Fibroblast of skin of abdomen (primary cell): Measurements from ENCODE around the gene ANAPC16.
"Not testable (repeated sequence)": the region's sequence is repeated elsewhere in the genome, so short reads cannot be mapped to it uniquely, and the experiment has no call there.

Source experiments
- DNase-seq: peaks from one replicate; pipeline ENCODE4 v3.0.0-alpha.2; 2013

The ANAPC16 gene

GRCh38 chr10:72244573-72245038 is 28.8 kb downstream of the ANAPC16 start:
- DNase-seq = no peak

DNA sequence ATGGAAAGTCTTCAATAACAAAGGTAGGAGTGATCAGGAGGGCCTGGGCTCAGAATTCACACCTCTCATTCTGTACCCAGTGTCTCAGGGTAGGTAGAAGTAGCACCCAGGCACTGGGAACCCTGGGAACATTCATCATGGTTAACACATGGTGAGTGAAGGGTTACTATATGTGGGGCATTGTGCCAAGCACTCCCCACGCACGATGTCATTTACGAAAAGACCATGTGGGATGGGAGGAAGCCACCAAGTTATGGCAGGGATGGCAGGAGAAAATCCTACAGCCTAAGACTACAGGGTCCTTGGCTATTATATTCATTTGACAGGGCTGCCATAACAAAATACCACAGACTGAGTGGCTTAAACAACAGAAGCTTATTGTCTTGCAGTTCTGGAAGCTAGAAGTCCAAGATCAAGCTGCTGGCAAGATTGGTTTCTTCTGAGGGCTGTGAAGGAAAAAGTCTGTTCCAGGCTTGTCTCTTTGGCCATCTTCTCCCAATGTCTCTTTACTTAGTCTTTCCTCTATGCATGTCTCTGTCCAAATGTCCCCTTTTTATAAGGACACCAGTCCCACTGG is 30.2 kb downstream of the ANAPC16 start:
- no peak for DNase-seq

DNA sequence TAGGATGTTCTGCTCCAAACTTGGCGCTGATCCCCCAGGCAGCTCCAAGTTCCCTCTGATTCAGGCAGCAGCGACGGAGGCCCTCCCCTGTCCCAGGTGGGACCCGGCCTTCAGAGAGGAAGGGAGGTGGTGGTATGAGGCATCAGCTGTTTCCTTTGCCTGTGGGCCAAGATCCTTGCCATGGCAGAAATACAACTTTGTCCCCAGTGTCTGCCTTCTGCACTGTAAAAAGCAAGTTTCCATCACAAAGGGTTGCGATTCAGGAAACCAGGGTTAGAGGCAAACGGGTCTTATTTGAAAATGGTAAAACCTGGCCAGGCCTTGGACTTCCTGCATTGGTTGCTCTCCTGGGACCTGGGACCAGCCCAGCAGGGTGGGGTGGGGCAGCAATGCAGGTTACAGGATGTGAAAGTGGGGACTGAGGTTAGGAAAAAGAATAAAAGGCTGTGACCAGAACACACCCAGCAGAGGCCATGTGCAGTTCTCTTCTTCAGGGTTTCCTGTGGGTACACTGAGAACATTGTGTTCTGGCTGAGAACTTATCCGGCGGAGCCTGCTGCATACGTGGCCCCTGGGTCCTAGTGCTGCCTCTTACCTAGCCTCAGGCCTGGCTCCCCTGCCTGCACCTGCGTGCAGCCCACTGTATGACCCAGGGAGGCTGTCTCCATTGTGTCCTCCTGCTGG is 32.8 kb downstream of the ANAPC16 start:
- DNase-seq = peak; percentile 31

GRCh38 chr10:72249176-72249862 is 33.5 kb downstream of the ANAPC16 start:
- DNase-seq = not testable (repeated sequence)

- DNase-seq = peak; percentile 68
Measured at GRCh38 chr10:72250666-72251065, 34.9 kb downstream of the ANAPC16 start.

- no peak for DNase-seq
Measured at GRCh38 chr10:72251635-72252034, 35.8 kb downstream of the ANAPC16 start.

DNA sequence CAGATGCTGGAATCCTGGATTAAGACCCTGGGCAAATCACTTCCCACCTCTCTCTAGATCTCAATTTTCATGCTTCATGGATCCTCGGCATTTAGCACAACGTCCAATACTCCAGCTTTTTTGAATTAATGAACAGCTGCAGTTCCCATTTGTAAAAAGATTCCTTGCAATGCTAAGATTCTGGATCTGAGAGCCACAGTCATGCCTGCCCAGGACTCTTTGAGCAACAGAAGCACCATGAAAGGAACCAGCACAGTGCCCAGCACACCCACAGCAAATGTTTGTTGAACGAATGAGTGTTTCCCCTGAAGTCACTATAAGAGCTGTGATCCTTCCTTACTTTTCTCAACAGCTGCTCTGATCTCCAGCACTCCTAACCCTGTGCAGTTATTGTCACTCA is 37.2 kb downstream of the ANAPC16 start:
- no peak for DNase-seq

DNA sequence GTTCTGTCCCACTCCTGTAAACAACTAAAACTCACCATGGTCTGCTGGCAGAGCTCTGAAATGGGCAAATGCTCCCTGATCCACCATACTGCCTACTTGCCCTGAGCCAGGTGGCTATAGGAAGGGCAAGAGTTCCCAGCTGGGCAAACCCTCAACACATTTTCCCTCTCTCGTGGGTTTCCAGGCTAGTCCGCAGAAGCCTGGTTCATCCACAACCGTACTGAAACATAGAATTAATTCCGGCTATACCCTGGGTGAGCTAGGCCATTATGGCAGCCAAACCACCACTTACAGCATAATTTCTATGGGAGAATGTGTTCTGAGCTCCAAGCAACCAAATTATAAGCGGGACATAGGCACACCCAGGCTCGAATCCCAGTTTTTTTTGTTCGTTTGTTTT is 37.8 kb downstream of the ANAPC16 start:
- DNase-seq = no peak

- DNase-seq = peak; percentile 69
Measured at GRCh38 chr10:72254813-72255568, 39.2 kb downstream of the ANAPC16 start.

DNA sequence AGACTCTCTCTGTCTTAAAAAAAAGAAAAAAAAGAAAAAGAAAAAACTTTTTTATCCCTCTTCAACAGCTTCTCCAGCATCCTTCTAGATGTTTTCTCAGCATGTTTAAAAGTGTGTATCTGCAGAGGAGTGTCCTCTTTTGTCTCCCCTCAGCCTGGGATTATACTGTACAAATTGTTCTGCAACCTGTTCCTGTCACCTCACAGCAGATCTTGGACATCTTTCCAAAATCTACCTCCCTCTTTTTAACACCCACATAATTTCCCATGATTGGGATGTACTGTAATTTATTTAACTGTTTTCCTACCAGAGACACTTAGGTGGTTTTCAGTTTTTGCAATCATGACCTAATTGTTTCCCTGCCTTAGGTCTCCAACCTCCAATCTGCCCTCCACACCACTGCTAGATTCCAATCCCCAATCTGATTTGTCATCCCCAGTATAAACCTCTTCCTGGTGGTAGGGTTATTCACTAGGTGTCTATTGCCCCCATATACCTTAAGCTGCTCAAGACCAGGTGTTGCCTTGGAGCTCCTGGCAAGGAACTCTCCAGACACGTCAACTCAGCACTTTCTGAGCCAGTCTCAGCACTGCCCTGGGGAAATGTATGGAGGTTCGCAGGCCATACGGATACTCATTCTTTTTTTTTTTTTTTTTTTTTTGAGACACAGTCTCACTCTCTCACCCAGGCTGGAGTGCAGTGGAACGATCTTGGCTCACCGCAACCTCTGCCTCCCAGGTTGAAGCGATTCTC is 40.3 kb downstream of the ANAPC16 start:
- DNase-seq = no peak

DNA sequence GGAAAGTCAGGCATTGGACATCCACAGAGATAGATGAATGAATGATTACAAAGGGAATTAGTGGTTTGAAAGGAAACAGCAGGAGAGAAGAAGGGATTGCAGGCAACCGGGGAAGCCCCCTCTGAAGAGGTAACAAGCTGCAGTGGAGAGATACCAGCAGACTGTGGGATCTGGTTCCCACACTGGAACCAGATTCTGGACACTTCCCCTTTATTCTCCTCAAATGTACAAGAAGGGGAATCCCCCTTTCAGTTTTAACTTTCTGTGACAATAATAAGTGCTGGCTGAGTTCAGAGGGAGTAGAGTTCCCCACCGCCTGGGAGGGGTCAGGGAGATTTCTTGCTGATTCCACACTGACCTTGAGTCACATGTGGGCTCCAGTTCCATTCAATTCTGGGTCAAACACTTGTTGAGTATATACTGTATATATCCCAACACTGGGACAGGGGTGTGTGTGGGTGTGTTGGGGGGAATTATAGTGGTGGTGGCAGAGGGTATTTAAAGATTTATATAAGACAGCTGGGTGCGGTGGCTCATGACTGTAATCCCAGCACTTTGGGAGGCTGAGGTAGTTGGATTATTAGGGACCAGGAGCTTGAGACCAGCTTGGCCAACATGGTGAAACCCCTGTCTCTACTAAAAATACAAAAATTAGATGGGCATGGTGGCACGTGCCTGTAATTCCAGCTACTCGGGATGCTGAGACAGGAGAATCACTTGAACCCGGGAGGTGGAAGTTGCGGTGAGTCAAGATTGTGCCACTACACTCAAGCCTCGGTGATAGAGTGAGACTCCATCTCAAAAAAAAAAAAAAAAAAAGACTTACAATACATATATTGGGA is 41.5 kb downstream of the ANAPC16 start:
- no peak for DNase-seq

GRCh38 chr10:72258617-72259016 is 42.8 kb downstream of the ANAPC16 start:
- no peak for DNase-seq

GRCh38 chr10:72259491-72260238 is 43.9 kb downstream of the ANAPC16 start:
- DNase-seq = peak; percentile 91

DNA sequence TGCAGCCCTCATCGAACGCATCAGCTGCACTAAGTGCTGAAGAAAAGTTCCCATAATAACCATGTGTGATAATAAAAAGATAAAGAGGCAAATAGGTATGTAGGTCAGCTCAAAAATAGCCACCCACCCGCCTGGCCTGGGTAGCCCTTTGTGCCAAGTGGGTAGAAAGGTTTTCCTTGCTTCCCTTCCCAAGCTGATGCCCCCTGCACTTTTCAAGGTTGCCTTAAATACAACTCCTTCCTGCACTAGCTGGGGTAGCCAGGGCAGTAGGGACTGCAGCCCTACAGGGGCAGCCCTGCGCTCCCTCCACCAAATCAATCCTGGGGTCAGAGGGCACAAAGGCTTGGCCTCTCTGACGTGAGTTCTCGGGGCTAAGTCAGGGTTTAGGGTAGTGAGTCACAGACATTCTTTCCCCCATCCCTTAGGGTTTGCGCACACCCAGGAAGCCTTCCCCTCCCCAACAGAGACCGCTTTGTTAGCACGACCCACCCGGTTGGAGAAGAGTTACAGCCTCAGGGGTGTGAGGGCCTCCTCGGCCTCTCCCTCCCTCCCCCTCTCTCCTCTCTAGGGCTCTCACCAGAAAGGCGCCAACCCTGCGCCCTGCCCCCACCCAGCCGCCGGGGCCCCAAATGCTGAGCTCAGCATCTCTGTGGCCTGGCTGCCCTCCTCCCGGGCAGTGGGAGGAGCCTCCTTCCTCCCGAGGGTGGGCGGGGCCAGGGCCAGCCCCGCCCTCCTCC is 44.6 kb downstream of the ANAPC16 start:
- peak; percentile 95 for DNase-seq

GRCh38 chr10:72260976-72261783 is 45.4 kb downstream of the ANAPC16 start:
- DNase-seq = no peak

DNA sequence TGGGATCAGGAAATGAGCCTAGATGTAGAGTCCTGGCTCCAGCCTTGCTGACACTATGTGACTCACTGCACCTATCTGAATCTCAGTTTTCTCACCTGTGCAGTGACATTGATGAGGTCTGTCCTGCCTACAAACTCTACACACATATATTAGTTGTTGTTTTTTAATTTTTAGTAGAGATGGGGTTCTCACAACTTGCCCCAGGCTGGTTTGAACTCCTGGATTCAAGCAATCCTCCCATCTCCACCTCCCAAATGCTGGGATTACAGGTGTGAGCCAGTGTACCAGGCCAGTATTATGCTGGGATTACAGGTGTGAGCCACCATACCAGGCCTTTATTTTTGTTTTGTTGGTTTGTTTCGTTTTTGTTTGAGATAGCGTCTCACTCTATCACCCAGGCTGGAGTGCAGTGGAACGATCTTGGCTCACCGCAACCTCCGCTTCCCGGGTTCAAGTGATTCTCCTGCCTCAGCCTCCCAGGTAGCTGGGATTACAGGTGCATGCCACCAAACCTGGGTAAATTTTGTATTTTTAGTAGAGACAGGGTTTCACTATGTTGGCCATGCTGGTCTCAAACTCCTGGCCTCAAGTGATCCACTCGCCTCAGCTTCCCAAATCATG is 46.1 kb downstream of the ANAPC16 start:
- no peak for DNase-seq

DNA sequence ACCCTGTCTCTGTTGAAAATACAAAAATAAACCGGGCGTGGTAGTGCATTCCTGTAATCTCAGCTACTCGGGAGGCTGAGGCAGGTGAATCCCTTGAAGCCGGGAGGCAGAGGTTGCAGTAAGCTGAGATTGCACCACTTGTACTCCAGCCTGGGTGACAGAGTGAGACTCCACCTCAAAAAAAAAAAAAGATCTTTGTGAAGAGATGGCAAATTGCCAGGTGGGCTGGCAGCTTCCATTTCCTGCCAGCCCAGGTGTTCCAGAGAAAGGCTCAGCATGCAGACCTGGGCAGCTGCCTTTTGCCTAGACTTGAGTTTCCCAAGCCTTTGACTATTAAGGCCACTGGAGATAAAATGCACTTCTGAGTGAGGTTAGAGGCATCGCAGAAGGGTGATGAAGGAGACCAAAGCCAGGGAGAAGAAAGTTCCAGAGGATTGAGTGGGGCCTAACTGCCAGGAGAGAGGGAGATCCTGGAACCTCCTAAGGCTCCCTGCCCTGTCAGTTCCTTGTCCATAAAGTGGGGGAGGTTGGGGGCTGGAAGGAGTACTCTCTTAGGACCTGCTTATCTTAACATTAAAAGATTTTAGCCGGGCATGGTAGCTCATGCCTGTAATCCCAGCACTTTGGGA is 47.9 kb downstream of the ANAPC16 start:
- no peak for DNase-seq

- DNase-seq = no peak
Measured at GRCh38 chr10:72264536-72264935, 48.7 kb downstream of the ANAPC16 start.
